Neural cell (in vitro differentiated cells): ENCODE measurements around the gene AP2A2. TPM values are rescaled to one million over a fixed set of nuclear protein-coding genes. Genes with fewer than 3 reads are reported as not detected.

Source experiments
- H2AFZ ChIP-seq: fragments of 200-600, 300-800 bp; sonication (generic), shearing (Covaris generic); 2 replicates; pipeline ENCODE4 v1.6.0; 2014; ENCODE audit warnings: low read depth, mild to moderate bottlenecking, antibody characterized with exemption, low read length, moderate library complexity
- H3F3A ChIP-seq: fragments of 200-600 bp; shearing (Covaris generic); 2 replicates; pipeline ENCODE4 v1.6.1; 2016; ENCODE audit warnings: mild to moderate bottlenecking, moderate library complexity, mixed read lengths, antibody characterized with exemption, low read length; ENCODE audit not compliant: insufficient read depth, poor library complexity, severe bottlenecking
- H3K27ac ChIP-seq: fragments of 200-600, 300-800 bp; sonication (generic), shearing (Covaris generic); 2 replicates; pipeline ENCODE4 v1.5.1; 2014; ENCODE audit warnings: mild to moderate bottlenecking, low read length, moderate library complexity
- H3K27me3 ChIP-seq: fragments of 300-800, 200-600 bp; sonication (generic), shearing (Covaris generic); 2 replicates; pipeline ENCODE4 v1.6.0; 2014; ENCODE audit warnings: mild to moderate bottlenecking, low read depth, low read length, moderate library complexity; ENCODE audit not compliant: insufficient read depth
- H3K36me3 ChIP-seq: fragments of 300-800, 200-600 bp; sonication (generic), shearing (Covaris generic); 2 replicates; pipeline ENCODE4 v1.5.1; 2014; ENCODE audit warnings: mild to moderate bottlenecking, antibody characterized with exemption, low read length, moderate library complexity; ENCODE audit not compliant: insufficient read depth
- H3K4me2 ChIP-seq: fragments of 300-800, 200-600 bp; sonication (generic), shearing (Covaris generic); 2 replicates; pipeline ENCODE4 v1.6.0; 2014; ENCODE audit warnings: mild to moderate bottlenecking, low read length
- H3K4me3 ChIP-seq: fragments of 300-800, 200-600 bp; sonication (generic), shearing (Covaris generic); 2 replicates; pipeline ENCODE4 v1.5.1; 2014; ENCODE audit warnings: mild to moderate bottlenecking, low read length, moderate library complexity
- H3K79me2 ChIP-seq: fragments of 200-600 bp; shearing (Covaris generic); replicated peaks from 2 replicates; pipeline ENCODE4 v1.6.0; 2014; ENCODE audit warnings: mild to moderate bottlenecking, low read length, moderate library complexity; ENCODE audit not compliant: insufficient read depth
- H3K9ac ChIP-seq: fragments of 300-800, 200-600 bp; sonication (generic), shearing (Covaris generic); 2 replicates; pipeline ENCODE4 v1.6.1; 2016; ENCODE audit warnings: mild to moderate bottlenecking, low read length, mixed read lengths
- H3K9me2 ChIP-seq: fragments of 200-600 bp; shearing (Covaris generic); 2 replicates; pipeline ENCODE4 v1.6.1; 2016; ENCODE audit warnings: mild to moderate bottlenecking, low read length, mixed read lengths; ENCODE audit not compliant: insufficient read depth
- H3K9me3 ChIP-seq: fragments of 200-600, 300-800 bp; sonication (generic), shearing (Covaris generic); 2 replicates; pipeline ENCODE4 v1.6.1; 2016; ENCODE audit warnings: mild to moderate bottlenecking, mixed run types, low read length, moderate library complexity, mixed read lengths
- H4K20me1 ChIP-seq: fragments of 200-600 bp; shearing (Covaris generic); 2 replicates; pipeline ENCODE4 v1.6.1; 2016; ENCODE audit warnings: mild to moderate bottlenecking, mixed run types; ENCODE audit not compliant: insufficient read depth
- CTCF ChIP-seq: fragments of 450-650 bp; IDR thresholded peaks from 2 replicates; pipeline ENCODE4 v1.5.1; 2014; ENCODE audit warnings: antibody characterized with exemption, mild to moderate bottlenecking, moderate library complexity; ENCODE audit not compliant: poor library complexity, severe bottlenecking
- EP300 ChIP-seq: fragments of 450-650 bp; conservative IDR thresholded peaks from 2 replicates; pipeline ENCODE4 v1.6.1; 2014; ENCODE audit warnings: antibody characterized with exemption, mild to moderate bottlenecking, moderate library complexity; ENCODE audit not compliant: poor library complexity, severe bottlenecking
- EZH2 ChIP-seq: fragments of 200-600, 300-800 bp; shearing (Covaris generic), sonication (generic); IDR thresholded peaks from 2 replicates; pipeline ENCODE4 v1.6.1; 2014; ENCODE audit warnings: antibody characterized with exemption, low read length, borderline replicate concordance, mild to moderate bottlenecking; ENCODE audit not compliant: insufficient read depth, poor library complexity, severe bottlenecking
- MXI1 ChIP-seq: fragments of 450-650 bp; conservative IDR thresholded peaks from 2 replicates; pipeline ENCODE4 v1.6.1; 2014; ENCODE audit warnings: antibody characterized with exemption, mild to moderate bottlenecking; ENCODE audit not compliant: poor library complexity, severe bottlenecking
- POLR2AphosphoS5 ChIP-seq: IDR thresholded peaks from 2 replicates; pipeline ENCODE4 v1.6.1; 2012
- RAD21 ChIP-seq: fragments of 450-650 bp; conservative IDR thresholded peaks from 2 replicates; pipeline ENCODE4 v1.6.1; 2014; ENCODE audit warnings: antibody characterized with exemption, mild to moderate bottlenecking, moderate library complexity
- REST ChIP-seq: IDR thresholded peaks from 2 replicates; pipeline ENCODE4 v1.6.1; 2012; ENCODE audit warnings: borderline replicate concordance
- SMC3 ChIP-seq: fragments of 450-650 bp; conservative IDR thresholded peaks from 2 replicates; pipeline ENCODE4 v1.6.1; 2014; ENCODE audit warnings: antibody characterized with exemption, mild to moderate bottlenecking, moderate library complexity; ENCODE audit not compliant: poor library complexity
- TAF1 ChIP-seq: IDR thresholded peaks from 2 replicates; pipeline ENCODE4 v1.6.1; 2012; ENCODE audit warnings: low read depth
- polyA plus RNA-seq: library from polyadenylated mRNA; depleted of rRNA; stranded (reverse); fragments of >200 nt; gene quantifications from 2 replicates; pipeline ENCODE4 v1.2.3, GENCODE V29; 2014

Gene AP2A2
- polyA plus RNA-seq, 1 donor from 2014 or later, result 46.5 TPM

- Histone ChIP-seq H3K9me2 (no peaks in the 10 kb centered on the region), H3K27ac (no peak overlapping the region), H3K4me3 (no peak overlapping the region), H3K4me2 (no peak overlapping the region), H3F3A (no peaks in the 10 kb centered on the region), H3K79me2 (no peaks in the 10 kb centered on the region), H3K36me3 (no peaks in the 10 kb centered on the region), H2AFZ (no peak overlapping the region), H3K27me3 (no peaks in the 10 kb centered on the region), H3K9me3 (no peaks in the 10 kb centered on the region), H3K9ac (no peak overlapping the region), H4K20me1 (no peaks in the 10 kb centered on the region)
- TF ChIP-seq CTCF (no peak), MXI1 (no peak), EZH2 (no peak), POLR2AphosphoS5 (no peak), SMC3 (no peak), REST (no peak), RAD21 (no peak), EP300 (no peak), TAF1 (no peak)
Observed at GRCh38 chr11:900545-900944, 25.1 kb upstream of the AP2A2 start.

GRCh38 chr11:901452-902061, 24.1 kb upstream of the AP2A2 start:
- Histone ChIP-seq H3K27me3 (no peaks in the 10 kb centered on the region), H4K20me1 (no peaks in the 10 kb centered on the region), H3K4me3 (no peak overlapping the region), H3K4me2 (no peak overlapping the region), H3K9me3 (no peaks in the 10 kb centered on the region), H3K27ac (no peak overlapping the region), H3F3A (no peaks in the 10 kb centered on the region), H3K9me2 (no peaks in the 10 kb centered on the region), H3K36me3 (no peaks in the 10 kb centered on the region), H3K79me2 (no peaks in the 10 kb centered on the region), H2AFZ (no peak overlapping the region), H3K9ac (no peak overlapping the region)
- TF ChIP-seq RAD21 (no peak), REST (no peak), CTCF (no peak)
